T47D (cell line): ENCODE measurements around the gene CNGA2.

Experiments
- DNase-seq, 2 experiments: peaks; one replicate each; pipeline versions ENCODE4 v3.0.0 to v3.0.0-alpha.2; 2011 to 2012; ENCODE audit warnings: low read depth in 1 of 2, low spot score in 1 of 2
- JUND ChIP-seq: IDR thresholded peaks from 2 replicates; pipeline ENCODE4 v1.6.1; 2012; ENCODE audit warnings: low read depth
- in situ Hi-C: cut with HindIII; loops from 2 replicates; pipeline ENCODE4 v1.10.0; 2016; ENCODE audit warnings: low sequenced_read_pairs, low pct_unique_long_range_greater_than_20kb

CNGA2 gene

GRCh38 chrX:151702026-151702714, 32.4 kb upstream of the CNGA2 start:
- DNase-seq: no peak
- TF ChIP-seq JUND: no peak
- in situ Hi-C loops: no loop called here

DNA sequence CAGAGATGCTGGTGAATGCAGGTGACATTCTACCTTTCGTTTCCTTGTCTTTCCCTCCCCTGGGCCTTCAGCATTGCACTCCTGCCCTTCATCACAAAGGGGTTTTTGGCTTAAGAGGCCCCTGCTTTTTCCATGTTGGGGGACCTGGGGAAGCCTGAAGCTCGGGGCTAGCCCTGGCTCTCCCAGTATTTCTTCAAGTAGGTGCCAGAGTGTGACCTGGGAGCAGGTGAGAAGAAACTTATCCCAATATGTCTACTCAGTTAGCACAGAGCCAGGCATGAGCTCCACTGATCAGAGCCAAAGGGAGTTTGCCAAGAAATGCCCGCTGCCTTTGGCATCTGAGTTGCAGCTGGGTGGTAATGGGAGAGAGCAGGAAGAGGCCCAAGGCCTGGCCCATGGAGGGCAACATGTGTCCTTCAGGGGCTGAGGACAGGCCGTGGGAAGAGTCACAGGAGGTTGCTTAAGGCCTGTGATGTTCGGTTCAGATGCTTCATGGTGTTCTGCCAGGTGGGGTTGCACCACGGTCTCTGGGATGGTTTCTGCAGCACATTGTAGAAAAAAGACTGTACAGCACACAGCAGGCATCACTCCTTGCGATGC, 31.7 kb upstream of the CNGA2 start:
- no peak for DNase-seq
- no peak for TF ChIP-seq JUND
- in situ Hi-C loops: no loop called here

GRCh38 chrX:151703487-151703886, 31.1 kb upstream of the CNGA2 start:
- TF ChIP-seq JUND: no peak
- in situ Hi-C loops: no loop called here
- no peak for DNase-seq

DNA sequence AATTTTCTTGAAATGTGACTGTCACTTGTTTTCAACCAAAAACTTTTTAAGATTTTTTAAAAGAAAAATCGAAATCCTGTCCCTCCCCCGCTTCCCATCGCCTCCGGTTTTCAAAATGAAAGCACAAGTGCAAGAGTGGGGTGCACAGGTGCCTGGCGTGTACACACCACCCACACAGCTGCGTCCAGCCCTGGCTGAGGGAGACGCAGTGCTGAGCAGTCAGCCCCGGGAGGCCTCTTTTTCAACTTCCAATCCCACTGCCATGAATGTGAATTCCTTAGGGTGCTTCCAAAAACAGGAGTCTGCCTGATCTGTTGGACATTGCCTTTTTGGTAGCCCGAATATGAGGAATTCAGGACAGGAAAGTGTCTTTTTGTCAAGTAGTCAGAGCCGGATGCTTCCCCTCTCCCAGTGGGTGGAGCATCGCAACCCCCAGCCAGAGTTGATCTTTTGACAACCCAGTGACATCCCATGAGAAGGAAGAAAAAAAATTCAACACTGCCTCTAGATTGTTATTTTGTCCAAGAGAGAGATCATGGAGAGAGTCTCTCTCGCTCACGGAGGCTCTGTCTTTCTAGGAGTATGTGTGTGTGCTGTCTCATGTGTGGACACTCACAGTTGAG, 30.4 kb upstream of the CNGA2 start:
- no peak for TF ChIP-seq JUND
- no peak for DNase-seq
- in situ Hi-C loops: no loop called here

- in situ Hi-C loops: no loop called here
- DNase-seq: no peak
- no peak for TF ChIP-seq JUND
These were observed 25.7 kb upstream of the CNGA2 start for GRCh38 chrX:151708821-151709220.

DNA sequence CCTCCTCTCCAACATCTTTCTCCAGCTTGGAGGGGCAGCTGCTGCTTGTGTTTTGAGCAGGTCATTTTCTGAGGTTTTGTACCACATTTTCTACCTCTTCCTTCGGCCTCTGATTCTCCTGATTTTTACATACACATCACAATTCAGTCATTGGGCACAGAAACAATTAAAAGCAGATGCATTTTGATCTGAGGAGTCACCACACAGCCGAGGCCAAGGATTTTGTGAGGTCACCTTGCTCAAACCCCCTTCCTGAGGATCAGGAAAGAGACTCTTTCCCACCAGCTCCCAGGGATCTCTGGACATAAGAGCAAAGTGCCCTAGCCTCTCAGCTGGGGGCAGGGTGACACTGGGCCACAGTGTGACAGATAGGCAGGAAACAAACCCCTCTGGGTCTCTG, 24.1 kb upstream of the CNGA2 start:
- in situ Hi-C loops: no loop called here
- TF ChIP-seq JUND: no peak
- DNase-seq: no peak

DNA sequence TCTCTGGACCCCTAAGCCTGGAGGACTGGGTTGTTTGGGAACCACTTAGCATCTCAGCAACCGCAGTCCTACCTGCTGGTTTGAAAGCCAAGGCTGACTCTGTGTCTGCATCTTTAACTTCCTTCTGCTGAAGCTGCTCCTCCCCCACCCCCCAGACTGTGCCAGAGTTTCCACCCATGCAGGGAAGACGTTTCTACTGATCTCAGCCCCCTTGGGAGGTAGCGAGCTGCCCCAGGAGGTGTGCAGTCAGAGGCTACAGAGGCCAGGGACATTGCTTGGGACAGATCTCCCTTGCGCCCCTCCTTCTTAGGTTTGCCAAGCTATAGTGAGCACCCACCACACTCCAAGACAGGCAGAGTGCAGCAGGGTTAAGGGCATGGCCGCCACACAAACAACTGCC, 23.4 kb upstream of the CNGA2 start:
- in situ Hi-C loops: no loop called here
- no peak for DNase-seq
- no peak for TF ChIP-seq JUND

DNA sequence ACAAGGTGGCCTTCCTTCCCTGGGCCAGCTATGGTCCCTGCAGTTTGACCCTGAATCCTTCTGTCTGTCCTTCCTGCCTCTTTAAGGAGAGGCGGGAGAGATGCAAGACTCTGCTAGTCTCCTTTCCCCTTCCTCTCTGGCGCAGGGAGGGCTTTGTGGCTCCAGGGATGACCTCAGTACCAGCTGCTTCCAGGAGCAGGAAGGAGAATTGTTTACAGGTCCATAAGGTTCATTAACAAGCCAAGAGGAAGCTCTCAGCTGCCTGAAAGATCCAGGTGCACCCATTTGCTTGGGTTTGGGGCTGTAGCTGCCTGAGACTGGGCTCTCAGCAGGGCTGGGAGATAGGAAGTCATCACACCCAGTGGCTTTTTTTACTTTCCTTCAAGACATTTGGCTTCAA, 22.8 kb upstream of the CNGA2 start:
- no peak for DNase-seq
- no peak for TF ChIP-seq JUND
- in situ Hi-C loops: no loop called here

GRCh38 chrX:151712253-151712652, 22.3 kb upstream of the CNGA2 start:
- in situ Hi-C loops: no loop called here
- no peak for TF ChIP-seq JUND
- DNase-seq: no peak

- in situ Hi-C loops: no loop called here
- TF ChIP-seq JUND: no peak
- DNase-seq: peak in 1 of 2 experiments; percentile 0
These were observed 20.7 kb upstream of the CNGA2 start for GRCh38 chrX:151713849-151714248.

DNA sequence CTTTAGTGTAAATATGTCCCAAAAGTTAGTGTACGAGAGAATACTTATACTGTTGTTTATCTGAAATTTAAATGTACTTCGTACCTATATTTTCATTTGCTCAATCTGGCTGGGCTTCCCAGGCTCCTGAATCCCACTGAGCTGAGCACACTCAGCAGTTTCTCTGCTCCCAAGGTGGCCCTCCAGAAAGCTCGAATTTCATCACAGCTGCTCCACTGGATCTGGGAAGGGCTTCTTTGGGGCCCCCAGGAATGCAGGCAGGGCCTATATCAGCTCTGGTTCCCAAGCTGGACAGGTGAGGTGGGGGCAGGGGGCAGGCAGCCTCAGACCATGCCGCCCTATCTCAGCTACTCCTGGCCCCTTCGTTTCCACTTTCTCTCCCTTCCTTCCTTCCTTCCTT, 20.2 kb upstream of the CNGA2 start:
- TF ChIP-seq JUND: no peak
- DNase-seq: no peak
- in situ Hi-C loops: no loop called here

GRCh38 chrX:151715752-151716151, 18.8 kb upstream of the CNGA2 start, which contains the start of gene FATE1:
FATE1 (plus strand) TSS chrX:151716035; CDS start chrX:151716120, 85 bp downstream.
- TF ChIP-seq JUND: no peak
- in situ Hi-C loops: no loop called here
- DNase-seq: no peak

DNA sequence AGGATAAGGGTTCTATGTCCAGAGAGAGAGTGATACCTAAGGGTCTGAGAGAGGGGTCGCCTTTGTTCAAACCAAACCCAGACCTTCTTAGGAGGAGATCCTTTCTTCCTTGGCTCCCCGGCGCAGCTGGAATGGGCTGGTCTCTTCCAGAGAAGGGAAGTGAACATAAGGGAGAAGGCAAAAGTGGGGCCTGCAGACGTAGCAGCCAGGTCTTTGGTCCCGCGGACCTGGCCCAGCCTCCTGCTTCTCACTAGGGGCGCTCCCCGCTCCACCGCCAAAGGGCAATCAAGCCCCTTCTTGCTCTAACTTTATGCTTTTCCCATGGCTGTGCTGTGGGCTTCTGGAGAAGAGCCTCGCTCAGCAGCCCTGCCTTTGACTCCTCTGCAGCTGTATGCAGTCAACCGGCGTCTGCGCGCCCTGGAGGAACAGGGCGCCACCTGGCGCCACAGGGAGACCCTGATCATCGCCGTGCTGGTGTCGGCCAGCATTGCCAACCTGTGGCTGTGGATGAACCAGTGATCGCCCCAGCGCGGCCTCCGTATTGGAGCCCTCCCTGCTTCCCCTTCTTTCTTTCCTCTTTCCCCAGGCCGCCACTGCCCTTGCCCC, 12.2 kb upstream of the CNGA2 start:
- no peak for TF ChIP-seq JUND
- DNase-seq: peak in 1 of 2 experiments; percentile 15
- in situ Hi-C loops: no loop called here
